ENCODE data around the gene MAPK8IP3.

The MAPK8IP3 gene

DNA sequence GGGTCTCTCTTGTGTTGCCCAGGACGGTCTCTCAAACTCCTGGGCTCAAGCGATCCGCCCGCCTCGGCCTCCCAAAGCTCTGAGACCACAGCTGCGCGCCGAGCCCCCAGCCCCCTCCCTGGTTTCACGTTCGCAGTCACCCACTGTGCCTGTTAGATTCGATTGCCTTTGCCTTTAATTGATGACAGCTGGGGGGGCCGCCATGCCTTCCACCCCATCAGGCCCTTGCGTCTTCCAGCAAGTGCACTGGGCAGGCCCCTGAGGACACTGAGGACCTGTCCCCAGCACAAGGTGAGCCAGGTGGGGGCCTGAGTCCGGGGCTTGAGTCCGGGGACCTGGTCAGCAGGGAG is 84.2 kb downstream of the MAPK8IP3 start:
- peaks cover 62% of the 10 kb centered on the region for H4K20me1 ChIP-seq (ENCODE audit: insufficient read depth, low read length)
- no peak overlapping the region for H3K4me3 ChIP-seq (ENCODE audit: low read depth in 1 of 2, low read length in 2 of 2)
- ATAC-seq (ENCODE audit: insufficient read depth, low read depth): no peak
- H3K79me2 ChIP-seq (ENCODE audit: insufficient read depth, low read length): peaks cover 30% of the 10 kb centered on the region
- H3K36me3 ChIP-seq (ENCODE audit: insufficient read depth, low read length): peaks cover 60% of the 10 kb centered on the region
- no peaks in the 10 kb centered on the region for H3K9me3 ChIP-seq (ENCODE audit: insufficient read depth, low read length, severe bottlenecking)
- H2AFZ ChIP-seq (ENCODE audit: low read depth, low read length): no peak overlapping the region
- DNase-seq: no peak
- peaks cover 9% of the 10 kb centered on the region for H3K4me1 ChIP-seq (ENCODE audit: insufficient read depth, low read length)
- H3K4me2 ChIP-seq (ENCODE audit: insufficient read depth, low read length): no peak overlapping the region
- no peaks in the 10 kb centered on the region for H3K27me3 ChIP-seq (ENCODE audit: insufficient read depth, low read length, poor library complexity)
- TF ChIP-seq EZH2 (IDR thresholded peaks at IDR 0.05; ENCODE audit: borderline replicate concordance, low read depth, low read length, severe bottlenecking): no peak
- TF ChIP-seq, protein P1, sequence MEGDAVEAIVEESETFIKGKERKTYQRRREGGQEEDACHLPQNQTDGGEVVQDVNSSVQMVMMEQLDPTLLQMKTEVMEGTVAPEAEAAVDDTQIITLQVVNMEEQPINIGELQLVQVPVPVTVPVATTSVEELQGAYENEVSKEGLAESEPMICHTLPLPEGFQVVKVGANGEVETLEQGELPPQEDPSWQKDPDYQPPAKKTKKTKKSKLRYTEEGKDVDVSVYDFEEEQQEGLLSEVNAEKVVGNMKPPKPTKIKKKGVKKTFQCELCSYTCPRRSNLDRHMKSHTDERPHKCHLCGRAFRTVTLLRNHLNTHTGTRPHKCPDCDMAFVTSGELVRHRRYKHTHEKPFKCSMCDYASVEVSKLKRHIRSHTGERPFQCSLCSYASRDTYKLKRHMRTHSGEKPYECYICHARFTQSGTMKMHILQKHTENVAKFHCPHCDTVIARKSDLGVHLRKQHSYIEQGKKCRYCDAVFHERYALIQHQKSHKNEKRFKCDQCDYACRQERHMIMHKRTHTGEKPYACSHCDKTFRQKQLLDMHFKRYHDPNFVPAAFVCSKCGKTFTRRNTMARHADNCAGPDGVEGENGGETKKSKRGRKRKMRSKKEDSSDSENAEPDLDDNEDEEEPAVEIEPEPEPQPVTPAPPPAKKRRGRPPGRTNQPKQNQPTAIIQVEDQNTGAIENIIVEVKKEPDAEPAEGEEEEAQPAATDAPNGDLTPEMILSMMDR (IDR thresholded peaks at IDR 0.05; ENCODE audit: borderline replicate concordance, extremely low read depth, low read length, poor library complexity, severe bottlenecking): no peak
- H3K27ac ChIP-seq (ENCODE audit: low read length): no peak overlapping the region
- no peak overlapping the region for H3K9ac ChIP-seq (ENCODE audit: low read depth, low read length)

DNA sequence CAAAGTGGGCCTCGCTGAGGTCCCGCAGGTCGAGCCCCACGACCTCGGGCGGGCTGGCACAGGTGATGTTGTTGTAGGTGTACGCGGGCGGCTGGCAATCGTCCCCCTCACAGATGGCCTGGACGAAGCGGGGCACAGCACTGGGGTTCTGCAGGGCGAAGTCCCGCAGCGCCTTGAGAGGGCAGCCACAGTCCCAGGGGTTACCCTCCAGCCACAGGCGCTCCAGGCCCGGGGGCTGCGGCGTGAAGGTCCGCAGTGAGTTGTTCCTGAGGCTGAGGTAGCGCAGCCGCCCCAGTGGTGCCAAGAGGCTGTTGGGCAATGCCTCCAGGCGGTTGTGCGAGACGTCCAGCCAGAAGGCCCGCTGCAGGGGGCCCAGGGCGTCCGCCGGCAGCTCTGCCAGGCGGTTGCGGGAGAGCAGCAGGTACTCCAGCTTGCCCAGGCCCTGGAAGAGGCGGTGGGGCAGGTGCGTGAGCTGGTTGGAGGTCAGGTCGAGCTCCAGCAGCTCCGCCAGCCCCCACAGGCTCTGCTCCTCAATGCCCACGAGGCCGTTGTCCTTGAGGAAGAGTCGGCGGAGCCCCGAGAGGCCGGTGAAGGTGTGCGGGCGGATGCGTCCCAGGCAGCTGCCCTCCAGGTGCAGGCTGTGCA is 84.7 kb downstream of the MAPK8IP3 start:
- H3K4me2 ChIP-seq (ENCODE audit: insufficient read depth, low read length): no peak overlapping the region
- no peaks in the 10 kb centered on the region for H3K27me3 ChIP-seq (ENCODE audit: insufficient read depth, low read length, poor library complexity)
- peaks cover 25% of the 10 kb centered on the region for H3K79me2 ChIP-seq (ENCODE audit: insufficient read depth, low read length)
- TF ChIP-seq EZH2 (IDR thresholded peaks at IDR 0.05; ENCODE audit: borderline replicate concordance, low read depth, low read length, severe bottlenecking): no peak
- TF ChIP-seq, protein P1 (IDR thresholded peaks at IDR 0.05; ENCODE audit: borderline replicate concordance, extremely low read depth, low read length, poor library complexity, severe bottlenecking): no peak
- no peak overlapping the region for H3K4me3 ChIP-seq (ENCODE audit: low read depth in 1 of 2, low read length in 2 of 2)
- H3K4me1 ChIP-seq (ENCODE audit: insufficient read depth, low read length): peaks cover 4% of the 10 kb centered on the region
- H3K9me3 ChIP-seq (ENCODE audit: insufficient read depth, low read length, severe bottlenecking): no peaks in the 10 kb centered on the region
- no peak overlapping the region for H2AFZ ChIP-seq (ENCODE audit: low read depth, low read length)
- no peak for DNase-seq
- no peak overlapping the region for H3K27ac ChIP-seq (ENCODE audit: low read length)
- peaks cover 55% of the 10 kb centered on the region for H3K36me3 ChIP-seq (ENCODE audit: insufficient read depth, low read length)
- no peak overlapping the region for H3K9ac ChIP-seq (ENCODE audit: low read depth, low read length)
- peaks cover 57% of the 10 kb centered on the region for H4K20me1 ChIP-seq (ENCODE audit: insufficient read depth, low read length)
- ATAC-seq (ENCODE audit: insufficient read depth, low read depth): no peak

DNA sequence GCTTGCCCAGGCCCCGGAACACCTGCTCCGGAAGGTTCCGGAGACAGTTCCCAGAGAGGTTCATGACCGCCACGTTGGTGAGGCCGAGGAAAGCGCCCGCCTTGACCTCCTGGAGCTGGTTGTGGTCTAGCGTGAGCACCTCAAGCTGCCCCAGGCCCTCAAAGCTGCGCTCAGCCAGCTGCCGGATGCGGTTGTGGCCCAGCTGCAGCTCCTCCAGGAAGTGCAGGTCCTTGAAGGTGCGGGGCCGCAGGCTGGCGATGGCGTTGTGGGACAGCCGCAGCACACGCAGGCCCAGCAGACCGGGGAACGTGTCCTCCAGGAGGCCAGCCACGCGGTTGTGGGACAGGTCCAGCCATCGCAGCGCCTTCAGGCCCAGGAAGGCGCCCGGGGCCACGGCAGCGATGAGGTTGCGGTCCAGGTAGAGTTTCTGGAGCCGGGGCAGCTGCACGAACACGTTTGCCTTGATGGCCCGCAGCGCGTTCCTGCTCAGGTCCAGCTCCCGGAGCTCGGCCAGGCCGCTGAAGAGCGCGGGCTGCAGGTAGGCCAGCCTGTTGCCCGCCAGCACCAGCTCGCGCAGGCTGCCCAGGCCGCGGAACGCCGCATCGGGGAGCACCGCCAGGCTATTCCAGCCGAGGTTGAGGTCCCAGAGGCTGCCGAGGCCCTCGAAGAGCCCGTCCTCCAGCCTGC is 85.4 kb downstream of the MAPK8IP3 start:
- DNase-seq (no peak), ATAC-seq (ENCODE audit: insufficient read depth, low read depth) (no peak)
- TF ChIP-seq EZH2 (IDR thresholded peaks at IDR 0.05; ENCODE audit: borderline replicate concordance, low read depth, low read length, severe bottlenecking): no peak
- TF ChIP-seq, protein P1 (IDR thresholded peaks at IDR 0.05; ENCODE audit: borderline replicate concordance, extremely low read depth, low read length, poor library complexity, severe bottlenecking): no peak
- peaks cover 49% of the 10 kb centered on the region for H3K36me3 ChIP-seq (ENCODE audit: insufficient read depth, low read length)
- no peaks in the 10 kb centered on the region for H3K9me3 ChIP-seq (ENCODE audit: insufficient read depth, low read length, severe bottlenecking)
- no peaks in the 10 kb centered on the region for H3K27me3 ChIP-seq (ENCODE audit: insufficient read depth, low read length, poor library complexity)
- H3K27ac ChIP-seq (ENCODE audit: low read length): no peak overlapping the region
- H3K4me2 ChIP-seq (ENCODE audit: insufficient read depth, low read length): no peak overlapping the region
- H3K79me2 ChIP-seq (ENCODE audit: insufficient read depth, low read length): peaks cover 18% of the 10 kb centered on the region
- H3K4me1 ChIP-seq (ENCODE audit: insufficient read depth, low read length): peaks cover 2% of the 10 kb centered on the region; the same call in 1 of the 2 replicates
- H2AFZ ChIP-seq (ENCODE audit: low read depth, low read length): no peak overlapping the region
- no peak overlapping the region for H3K9ac ChIP-seq (ENCODE audit: low read depth, low read length)
- H4K20me1 ChIP-seq (ENCODE audit: insufficient read depth, low read length): peaks cover 50% of the 10 kb centered on the region
- H3K4me3 ChIP-seq (ENCODE audit: low read depth in 1 of 2, low read length in 2 of 2): no peak overlapping the region

Measured in DND-41 (cell line).